ENCODE measurements around the gene CNIH3. TPM values are rescaled to one million over a fixed set of nuclear protein-coding genes. Genes with fewer than 3 reads are reported as not detected.

CNIH3 gene
- total RNA-seq, 1 experiment from 2014 or later, result 3.7 TPM

DNA sequence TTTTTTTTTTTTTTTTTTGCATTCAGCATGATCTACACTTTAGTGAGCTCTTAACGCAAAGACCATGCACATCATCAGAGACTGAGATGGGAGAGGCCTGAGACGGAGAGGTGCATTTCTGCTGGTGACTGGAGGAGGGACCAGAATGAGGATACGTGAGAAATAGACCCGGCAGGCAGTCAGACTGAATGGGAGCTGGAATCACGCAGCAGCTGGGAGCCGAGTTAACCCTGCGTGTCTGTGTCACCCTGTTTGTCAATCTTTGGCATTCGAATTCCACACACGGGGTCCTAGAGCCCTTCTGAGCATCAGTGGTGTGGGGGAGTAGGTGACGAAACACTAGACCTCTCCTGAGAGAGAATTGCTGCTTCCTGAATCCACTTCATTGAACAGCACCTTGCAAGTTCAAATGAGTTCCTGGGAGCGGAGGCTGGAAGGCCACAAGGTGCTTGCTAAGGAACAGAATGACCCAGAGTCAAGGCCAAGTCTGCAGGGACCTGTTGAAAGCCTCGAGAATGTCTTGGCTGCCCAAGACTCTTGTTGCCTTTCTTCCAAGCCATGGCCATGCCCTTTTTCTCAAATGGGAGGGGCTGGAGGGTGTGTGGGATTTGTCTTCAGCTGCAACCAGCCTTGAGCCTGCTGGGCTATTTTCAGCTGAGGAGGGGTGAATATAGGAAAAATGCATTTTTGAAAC is 123.3 kb downstream of the CNIH3 start:
- no peak overlapping the region for H3K27ac ChIP-seq (ENCODE audit: low read length)
- BruUV-seq (replicated peaks), result no TSS peak
- ATAC-seq, result no peak
- H3K4me3 ChIP-seq (ENCODE audit: low read depth in 2 of 2, low read length in 2 of 2), result no peak overlapping the region
- TF ChIP-seq SIN3A (IDR thresholded peaks at IDR 0.05; ENCODE audit: borderline replicate concordance, insufficient read depth, low read depth, low read length) (no peak), TCF7L2 (IDR thresholded peaks at IDR 0.05; ENCODE audit: low read depth, low read length) (no peak), POLR2AphosphoS5 (IDR thresholded peaks at IDR 0.05; ENCODE audit: low read depth, low read length) (no peak)
- TF ChIP-seq, protein P1, sequence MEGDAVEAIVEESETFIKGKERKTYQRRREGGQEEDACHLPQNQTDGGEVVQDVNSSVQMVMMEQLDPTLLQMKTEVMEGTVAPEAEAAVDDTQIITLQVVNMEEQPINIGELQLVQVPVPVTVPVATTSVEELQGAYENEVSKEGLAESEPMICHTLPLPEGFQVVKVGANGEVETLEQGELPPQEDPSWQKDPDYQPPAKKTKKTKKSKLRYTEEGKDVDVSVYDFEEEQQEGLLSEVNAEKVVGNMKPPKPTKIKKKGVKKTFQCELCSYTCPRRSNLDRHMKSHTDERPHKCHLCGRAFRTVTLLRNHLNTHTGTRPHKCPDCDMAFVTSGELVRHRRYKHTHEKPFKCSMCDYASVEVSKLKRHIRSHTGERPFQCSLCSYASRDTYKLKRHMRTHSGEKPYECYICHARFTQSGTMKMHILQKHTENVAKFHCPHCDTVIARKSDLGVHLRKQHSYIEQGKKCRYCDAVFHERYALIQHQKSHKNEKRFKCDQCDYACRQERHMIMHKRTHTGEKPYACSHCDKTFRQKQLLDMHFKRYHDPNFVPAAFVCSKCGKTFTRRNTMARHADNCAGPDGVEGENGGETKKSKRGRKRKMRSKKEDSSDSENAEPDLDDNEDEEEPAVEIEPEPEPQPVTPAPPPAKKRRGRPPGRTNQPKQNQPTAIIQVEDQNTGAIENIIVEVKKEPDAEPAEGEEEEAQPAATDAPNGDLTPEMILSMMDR (IDR thresholded peaks at IDR 0.05), result no peak
- TF ChIP-seq, protein P2, sequence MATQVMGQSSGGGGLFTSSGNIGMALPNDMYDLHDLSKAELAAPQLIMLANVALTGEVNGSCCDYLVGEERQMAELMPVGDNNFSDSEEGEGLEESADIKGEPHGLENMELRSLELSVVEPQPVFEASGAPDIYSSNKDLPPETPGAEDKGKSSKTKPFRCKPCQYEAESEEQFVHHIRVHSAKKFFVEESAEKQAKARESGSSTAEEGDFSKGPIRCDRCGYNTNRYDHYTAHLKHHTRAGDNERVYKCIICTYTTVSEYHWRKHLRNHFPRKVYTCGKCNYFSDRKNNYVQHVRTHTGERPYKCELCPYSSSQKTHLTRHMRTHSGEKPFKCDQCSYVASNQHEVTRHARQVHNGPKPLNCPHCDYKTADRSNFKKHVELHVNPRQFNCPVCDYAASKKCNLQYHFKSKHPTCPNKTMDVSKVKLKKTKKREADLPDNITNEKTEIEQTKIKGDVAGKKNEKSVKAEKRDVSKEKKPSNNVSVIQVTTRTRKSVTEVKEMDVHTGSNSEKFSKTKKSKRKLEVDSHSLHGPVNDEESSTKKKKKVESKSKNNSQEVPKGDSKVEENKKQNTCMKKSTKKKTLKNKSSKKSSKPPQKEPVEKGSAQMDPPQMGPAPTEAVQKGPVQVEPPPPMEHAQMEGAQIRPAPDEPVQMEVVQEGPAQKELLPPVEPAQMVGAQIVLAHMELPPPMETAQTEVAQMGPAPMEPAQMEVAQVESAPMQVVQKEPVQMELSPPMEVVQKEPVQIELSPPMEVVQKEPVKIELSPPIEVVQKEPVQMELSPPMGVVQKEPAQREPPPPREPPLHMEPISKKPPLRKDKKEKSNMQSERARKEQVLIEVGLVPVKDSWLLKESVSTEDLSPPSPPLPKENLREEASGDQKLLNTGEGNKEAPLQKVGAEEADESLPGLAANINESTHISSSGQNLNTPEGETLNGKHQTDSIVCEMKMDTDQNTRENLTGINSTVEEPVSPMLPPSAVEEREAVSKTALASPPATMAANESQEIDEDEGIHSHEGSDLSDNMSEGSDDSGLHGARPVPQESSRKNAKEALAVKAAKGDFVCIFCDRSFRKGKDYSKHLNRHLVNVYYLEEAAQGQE (IDR thresholded peaks at IDR 0.05; ENCODE audit: insufficient read depth in 1 of 2, low read depth in 2 of 2, low read length in 1 of 2), result no peak
- POLR2A ChIA-PET, result no interaction called here
- in situ Hi-C loops (cut with HindIII; ENCODE audit: low pct_unique_long_range_greater_than_20kb, low sequenced_read_pairs), result no loop called here
- no peak for DNase-seq (ENCODE audit: low read depth, low spot score)
- intact Hi-C loops (cut with micrococcal nuclease; ENCODE audit: unreplicated experiment), result no loop called here
- CTCF ChIA-PET, result interaction anchor here (0.6 kb wide), 1 partner anchor 111 kb away, joined by 3 read pairs; no protein-coding TSS in a partner anchor
- no peaks in the 10 kb centered on the region for H3K4me1 ChIP-seq (ENCODE audit: control insufficient read depth, insufficient read depth, low read length)
- no peaks in the 10 kb centered on the region for H3K36me3 ChIP-seq (ENCODE audit: control insufficient read depth, insufficient read depth, low read length)
- no peaks in the 10 kb centered on the region for H3K9me3 ChIP-seq (ENCODE audit: control insufficient read depth, insufficient read depth, low read depth, low read length)
- no peaks in the 10 kb centered on the region for H3K27me3 ChIP-seq (ENCODE audit: control insufficient read depth, insufficient read depth, low read length)

DNA sequence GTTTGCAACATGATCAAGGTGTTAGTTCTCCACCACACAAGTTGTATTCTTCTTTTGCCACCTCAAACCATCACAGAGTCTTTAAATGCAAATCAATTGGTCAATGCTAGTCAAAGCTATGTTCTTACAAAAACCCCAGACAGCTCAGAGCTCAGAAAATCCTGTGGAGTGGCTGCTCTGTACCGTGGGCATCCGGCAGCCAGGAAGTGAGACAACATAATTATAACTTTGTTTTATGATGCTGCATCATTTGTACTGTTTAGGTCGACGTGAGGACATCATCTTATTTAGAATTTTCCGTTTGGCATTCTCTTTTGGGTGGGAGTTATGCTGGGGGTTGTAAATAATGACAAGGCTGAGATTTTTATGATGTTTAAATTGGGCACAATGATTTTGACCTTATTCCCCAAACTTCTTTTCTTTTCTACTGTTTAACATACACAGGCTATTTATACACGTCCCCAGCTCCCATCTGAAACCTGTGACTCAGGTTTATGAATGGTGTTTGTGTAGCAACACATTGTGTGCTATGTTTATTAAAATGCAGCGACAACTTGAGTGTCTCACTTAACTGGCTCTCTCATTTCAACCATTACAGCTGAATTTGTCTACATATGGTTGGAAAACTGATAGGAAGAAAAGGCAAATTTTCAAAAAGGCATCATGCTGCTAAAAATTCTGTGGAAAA is 124.0 kb downstream of the CNIH3 start:
- CTCF ChIA-PET, result no interaction called here
- in situ Hi-C loops (cut with HindIII; ENCODE audit: low pct_unique_long_range_greater_than_20kb, low sequenced_read_pairs), result no loop called here
- no TSS peak for BruUV-seq (replicated peaks)
- intact Hi-C loops (cut with micrococcal nuclease; ENCODE audit: unreplicated experiment), result no loop called here
- Histone ChIP-seq H3K4me3 (ENCODE audit: low read depth in 2 of 2, low read length in 2 of 2) (no peak overlapping the region), H3K36me3 (ENCODE audit: control insufficient read depth, insufficient read depth, low read length) (no peaks in the 10 kb centered on the region), H3K27me3 (ENCODE audit: control insufficient read depth, insufficient read depth, low read length) (no peaks in the 10 kb centered on the region), H3K4me1 (ENCODE audit: control insufficient read depth, insufficient read depth, low read length) (no peaks in the 10 kb centered on the region), H3K27ac (ENCODE audit: low read length) (no peak overlapping the region), H3K9me3 (ENCODE audit: control insufficient read depth, insufficient read depth, low read depth, low read length) (no peaks in the 10 kb centered on the region)
- DNase-seq (ENCODE audit: low read depth, low spot score), result no peak
- TF ChIP-seq, protein P2 (IDR thresholded peaks at IDR 0.05; ENCODE audit: insufficient read depth in 1 of 2, low read depth in 2 of 2, low read length in 1 of 2), result no peak
- no peak for ATAC-seq
- POLR2A ChIA-PET, result no interaction called here
